GM19023 (cell line): Measurements from ENCODE around the gene JUND.

Source experiments
- ATAC-seq: cut with Tn5 transposase; IDR thresholded peaks from one replicate; pipeline ENCODE4 v1.9.1; 2021; ENCODE audit warnings: mild to moderate bottlenecking, moderate library complexity; ENCODE audit not compliant: unreplicated experiment

The JUND gene

GRCh38 chr19:18249834-18250233 lies 31.6 kb downstream of the JUND start:
- ATAC-seq: no peak

- no peak for ATAC-seq
Observed at GRCh38 chr19:18245297-18245696, 36.1 kb downstream of the JUND start.

GRCh38 chr19:18239303-18239702 lies 42.1 kb downstream of the JUND start:
- ATAC-seq: no peak

- ATAC-seq: no peak
Observed at GRCh38 chr19:18234194-18234593, 47.2 kb downstream of the JUND start.

GRCh38 chr19:18233224-18233825 lies 48.1 kb downstream of the JUND start:
- ATAC-seq: no peak

- no peak for ATAC-seq
Observed at GRCh38 chr19:18232540-18233223, 48.7 kb downstream of the JUND start.

GRCh38 chr19:18231775-18232174 lies 49.6 kb downstream of the JUND start:
- ATAC-seq: no peak

GRCh38 chr19:18230941-18231734 lies 50.3 kb downstream of the JUND start:
- ATAC-seq: no peak

- no peak for ATAC-seq
Observed at GRCh38 chr19:18229915-18230314, 51.5 kb downstream of the JUND start.
